NCI-H524 (cell line): Measurements from ENCODE around the gene EFCAB14.
"Not testable (repeated sequence)": the region's sequence is repeated elsewhere in the genome, so short reads cannot be mapped to it uniquely, and the experiment has no call there.

Source experiments
- DNase-seq, 2 experiments: peaks; one replicate each; lab custom pipeline; 2025; lab: John Stamatoyannopoulos, UW

EFCAB14 gene

DNA sequence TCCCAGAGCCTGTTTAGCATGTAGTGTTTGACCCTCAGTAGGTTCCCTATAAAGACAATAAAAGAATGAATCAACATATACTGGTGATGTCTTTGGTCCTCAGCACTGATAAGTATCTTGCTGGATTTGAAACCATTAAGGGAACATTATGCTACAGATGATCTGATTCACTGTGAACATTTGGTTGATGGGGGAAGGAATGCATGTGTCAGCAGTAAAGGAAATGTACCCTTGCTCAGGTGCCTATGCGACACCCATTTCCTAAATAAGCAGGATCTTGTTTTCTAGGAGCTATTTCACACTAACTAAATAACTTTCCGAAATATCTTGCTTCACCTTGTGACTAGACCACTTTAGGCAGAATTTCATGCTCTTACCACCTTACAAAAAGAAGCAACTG lies 34.2 kb downstream of the EFCAB14 start:
- no peak for DNase-seq

DNA sequence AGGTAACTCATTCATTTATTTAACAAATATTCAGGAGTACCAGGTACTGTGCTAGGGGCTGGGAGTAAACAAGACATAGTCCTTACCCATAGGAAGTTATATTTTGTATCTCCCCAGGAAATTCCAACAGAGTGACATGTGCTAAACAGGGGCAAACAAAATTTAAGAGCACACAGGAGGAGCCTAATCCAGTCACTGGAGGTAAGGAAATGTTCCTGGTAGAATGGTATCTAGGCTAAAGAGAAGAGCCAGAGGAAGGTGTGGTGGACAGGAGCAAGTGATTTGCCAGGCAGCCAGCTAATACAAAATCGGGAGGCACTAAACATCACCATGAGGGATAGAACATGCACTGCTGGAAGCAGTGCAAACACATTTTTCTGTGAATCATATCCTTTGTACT lies 36.9 kb downstream of the EFCAB14 start:
- DNase-seq: no peak

DNA sequence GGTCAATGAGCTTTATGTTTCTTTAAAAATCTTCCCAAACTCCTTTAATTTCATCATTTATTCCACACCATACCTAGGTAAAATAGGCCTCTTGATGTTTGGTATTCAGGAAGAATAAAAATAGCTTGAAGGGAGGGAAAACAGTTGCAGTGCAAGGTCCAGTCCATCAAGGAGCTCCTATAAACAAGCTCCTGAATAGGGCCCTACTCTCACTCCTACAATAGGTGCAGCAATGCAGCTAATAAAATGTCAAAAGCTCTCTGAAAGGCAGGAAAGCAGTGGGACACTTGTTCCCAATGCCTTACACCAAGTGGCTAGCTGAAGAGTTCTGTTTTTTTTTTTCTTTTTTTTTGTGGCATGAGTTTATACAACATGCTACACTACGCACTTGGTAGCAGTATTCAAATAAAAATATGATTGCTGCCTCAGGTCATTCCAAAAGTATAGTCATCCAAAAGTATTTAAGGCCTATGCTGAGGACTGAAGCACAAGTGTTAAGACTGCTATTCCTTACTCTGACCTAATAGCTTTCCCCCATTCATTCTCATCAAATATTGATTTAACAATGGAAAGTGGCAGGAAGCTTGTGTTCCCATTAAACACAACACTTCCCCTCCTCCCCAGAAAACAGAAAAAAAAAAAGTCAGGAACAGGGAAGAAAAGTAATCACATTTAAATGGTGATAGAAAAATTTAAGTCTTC lies 37.4 kb downstream of the EFCAB14 start:
- DNase-seq: no peak

DNA sequence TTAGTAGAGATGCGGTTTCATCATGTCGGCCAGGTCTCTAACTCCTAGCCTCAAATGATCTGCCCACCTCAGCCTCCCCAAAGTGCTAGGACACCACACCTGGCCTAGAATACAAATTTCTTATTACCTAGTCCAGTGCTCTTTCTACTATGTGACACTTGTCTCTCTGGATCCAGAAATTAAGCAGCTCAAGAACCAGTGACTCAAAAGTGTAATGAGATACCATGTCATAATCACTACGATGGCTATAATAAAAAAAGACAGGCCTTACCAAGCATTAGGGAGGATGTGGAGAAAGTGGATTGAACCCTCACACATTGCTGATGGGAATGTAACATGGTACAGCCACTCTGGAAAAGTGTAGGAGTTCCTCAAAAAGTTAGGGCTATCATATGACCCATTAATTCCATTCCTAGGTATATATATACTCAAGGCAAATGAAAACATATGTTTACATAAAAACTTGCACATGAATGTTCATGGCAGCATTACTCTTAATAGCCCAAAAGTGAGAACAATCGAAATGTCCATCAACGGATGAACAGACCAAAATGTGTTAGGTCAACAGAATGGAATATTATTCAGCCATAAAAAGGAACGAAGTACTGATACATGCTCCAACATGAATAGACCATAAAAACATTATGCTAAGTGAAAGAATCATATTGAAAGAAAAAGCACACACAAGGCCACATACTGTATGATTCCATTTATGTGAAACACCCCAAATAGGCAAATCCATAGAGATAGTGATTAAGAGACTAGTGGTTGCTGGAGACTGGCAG lies 38.9 kb downstream of the EFCAB14 start:
- DNase-seq: no peak

DNA sequence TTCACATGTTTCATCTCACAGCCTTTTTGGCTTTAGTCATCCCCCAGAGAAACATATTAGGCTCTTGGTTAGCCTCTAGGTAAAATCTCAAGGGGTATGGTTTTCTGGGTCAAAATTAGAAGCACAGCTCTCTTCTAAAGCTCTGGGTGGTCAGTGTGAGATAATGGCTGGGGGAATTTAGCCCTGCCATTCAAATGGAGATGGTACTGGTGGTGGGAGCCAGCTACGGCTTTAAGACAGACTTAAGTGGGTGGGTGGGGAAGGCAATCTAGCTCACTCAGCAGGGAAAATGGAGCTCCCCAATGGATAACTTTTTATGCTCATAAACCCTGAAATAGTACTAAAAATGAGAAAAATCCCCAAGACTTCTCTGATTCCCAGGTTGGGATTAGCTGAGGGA lies 41.6 kb downstream of the EFCAB14 start:
- no peak for DNase-seq

DNA sequence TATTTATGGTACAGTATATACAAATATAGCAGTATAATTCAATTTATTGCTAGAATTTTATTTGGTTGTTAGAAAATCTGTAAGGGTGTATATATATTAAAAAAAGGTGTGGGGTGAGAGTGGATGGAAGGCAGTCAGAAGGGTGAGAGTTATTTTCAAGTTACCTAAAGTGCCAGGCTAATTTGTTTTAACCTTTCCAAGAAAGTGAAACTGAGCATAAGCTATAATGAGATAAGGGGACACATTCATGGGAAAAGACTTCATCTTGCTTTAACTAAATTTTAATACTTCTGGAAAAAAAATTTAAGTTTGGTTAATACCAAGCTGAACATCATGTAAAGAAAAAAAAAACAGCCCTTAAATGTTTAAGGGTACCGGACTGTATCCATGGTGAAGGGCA lies 42.4 kb downstream of the EFCAB14 start:
- no peak for DNase-seq

DNA sequence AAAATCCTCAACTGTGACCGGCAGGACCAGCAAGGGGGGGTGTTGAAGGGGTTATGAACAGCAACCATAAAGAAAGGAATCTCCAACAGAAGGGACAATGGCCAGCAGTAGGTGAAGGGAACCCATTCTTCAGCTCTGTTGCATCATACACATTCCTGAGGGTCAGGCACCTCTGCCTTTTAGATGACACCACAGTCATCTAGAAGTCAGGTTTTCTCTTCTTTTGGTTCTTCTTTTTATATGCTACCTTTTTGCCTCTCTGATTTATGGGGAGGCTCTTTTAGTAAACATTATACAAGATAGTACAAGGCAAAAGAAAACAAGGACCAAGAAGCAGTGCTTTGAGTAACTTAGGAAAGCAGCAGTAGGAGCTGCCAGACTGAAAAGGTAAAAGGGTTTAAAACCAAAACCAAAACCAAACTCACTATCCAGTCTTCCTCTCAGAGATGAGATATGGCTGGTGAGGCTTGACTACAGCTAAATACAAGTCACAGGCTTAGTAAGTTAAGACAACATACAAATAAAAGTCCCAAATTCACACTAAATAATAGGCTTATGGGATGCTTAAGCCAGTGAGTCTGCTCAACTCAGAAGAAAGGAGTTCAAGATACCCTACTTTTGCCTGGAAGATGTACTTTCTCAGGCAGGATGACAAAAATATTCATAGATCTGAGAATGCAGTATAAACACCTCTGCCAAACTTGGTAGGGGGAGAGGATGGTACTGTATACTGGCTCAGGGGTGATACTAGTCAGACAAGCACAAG lies 43.2 kb downstream of the EFCAB14 start:
- no peak for DNase-seq

DNA sequence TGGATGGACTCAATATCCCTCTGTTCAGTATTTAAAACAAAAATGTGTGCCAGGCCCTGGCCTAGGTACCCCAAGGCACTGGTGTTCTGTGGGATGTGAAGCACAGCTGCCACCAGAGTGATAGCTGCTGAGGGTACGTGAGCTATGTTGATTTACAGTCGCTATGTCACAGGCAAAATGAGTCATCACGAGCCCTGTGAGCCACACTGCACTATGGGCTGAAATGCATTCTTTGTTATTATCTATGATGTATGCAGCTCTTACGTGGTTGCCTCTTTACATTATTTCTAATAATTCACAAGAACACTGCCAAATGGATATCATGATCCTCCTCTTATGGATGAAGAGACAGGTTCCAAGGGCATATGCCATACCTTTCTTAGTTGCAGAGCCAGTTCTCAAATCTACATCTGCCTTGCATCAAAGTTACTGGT lies 45.1 kb downstream of the EFCAB14 start:
- no peak for DNase-seq

DNA sequence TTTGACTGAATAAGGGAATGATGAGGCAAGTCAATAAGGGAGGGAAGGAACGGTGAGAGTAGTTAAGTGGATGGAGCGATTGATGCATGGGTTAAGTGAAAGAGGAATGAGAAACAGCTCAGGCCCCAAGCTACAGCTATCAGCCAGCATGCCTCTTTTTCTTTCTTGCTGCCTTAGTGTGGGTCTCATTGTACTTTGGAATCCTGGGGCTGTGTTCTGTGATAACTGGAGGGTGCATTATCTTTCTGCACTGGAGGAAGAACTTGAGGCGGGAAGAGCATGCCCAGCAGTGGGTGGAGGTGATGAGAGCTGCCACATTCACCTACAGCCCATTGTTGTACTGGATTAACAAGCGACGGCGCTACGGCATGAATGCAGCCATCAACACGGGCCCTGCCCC lies 46.2 kb downstream of the EFCAB14 start:
- DNase-seq: no peak

DNA sequence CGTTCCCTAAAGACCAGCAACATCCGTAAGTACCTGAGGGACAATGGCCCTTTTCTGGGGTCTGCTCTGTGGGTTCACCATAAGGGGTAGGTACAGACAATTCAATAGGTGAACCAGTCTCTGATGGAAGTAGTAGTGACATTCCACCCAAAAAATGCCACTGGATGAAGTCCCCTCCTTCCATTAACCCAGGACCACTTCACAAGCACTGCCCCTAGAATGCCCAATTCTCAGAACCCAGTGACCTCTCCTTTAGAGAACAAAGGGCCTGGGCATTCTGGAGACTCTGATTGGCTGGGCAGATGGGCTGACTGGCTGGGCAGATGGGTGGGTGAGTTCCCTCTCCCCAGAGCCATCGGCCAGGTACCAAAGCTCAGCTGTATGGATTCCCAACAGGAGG lies 47.4 kb downstream of the EFCAB14 start, which contains the start of gene TEX38:
TEX38 (plus strand) TSS at position 301 of the 400 bp plus-strand sequence; CDS start at position 382, 81 bp downstream.
- peak in 1 of 2 experiments; percentile 9 for DNase-seq

DNA sequence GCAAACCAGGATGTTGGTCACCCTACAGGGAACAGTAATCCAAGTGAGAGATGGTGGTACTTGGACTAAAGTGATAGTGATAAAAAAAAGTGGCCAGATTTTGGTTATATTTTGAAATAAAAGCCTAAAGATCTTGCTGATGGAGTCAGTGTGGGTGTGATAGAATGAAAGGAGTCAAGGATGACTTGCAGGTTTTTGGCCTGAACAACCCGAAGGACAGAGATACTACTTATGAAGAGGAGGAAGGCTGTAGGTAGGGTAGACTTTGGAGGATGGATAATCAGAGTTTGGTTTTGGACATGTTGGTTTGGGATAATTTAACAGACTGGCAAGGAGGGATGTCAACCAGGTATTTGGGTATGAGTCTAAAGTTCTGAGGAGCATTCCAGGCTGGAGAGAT lies 48.8 kb downstream of the EFCAB14 start:
- no peak for DNase-seq

DNA sequence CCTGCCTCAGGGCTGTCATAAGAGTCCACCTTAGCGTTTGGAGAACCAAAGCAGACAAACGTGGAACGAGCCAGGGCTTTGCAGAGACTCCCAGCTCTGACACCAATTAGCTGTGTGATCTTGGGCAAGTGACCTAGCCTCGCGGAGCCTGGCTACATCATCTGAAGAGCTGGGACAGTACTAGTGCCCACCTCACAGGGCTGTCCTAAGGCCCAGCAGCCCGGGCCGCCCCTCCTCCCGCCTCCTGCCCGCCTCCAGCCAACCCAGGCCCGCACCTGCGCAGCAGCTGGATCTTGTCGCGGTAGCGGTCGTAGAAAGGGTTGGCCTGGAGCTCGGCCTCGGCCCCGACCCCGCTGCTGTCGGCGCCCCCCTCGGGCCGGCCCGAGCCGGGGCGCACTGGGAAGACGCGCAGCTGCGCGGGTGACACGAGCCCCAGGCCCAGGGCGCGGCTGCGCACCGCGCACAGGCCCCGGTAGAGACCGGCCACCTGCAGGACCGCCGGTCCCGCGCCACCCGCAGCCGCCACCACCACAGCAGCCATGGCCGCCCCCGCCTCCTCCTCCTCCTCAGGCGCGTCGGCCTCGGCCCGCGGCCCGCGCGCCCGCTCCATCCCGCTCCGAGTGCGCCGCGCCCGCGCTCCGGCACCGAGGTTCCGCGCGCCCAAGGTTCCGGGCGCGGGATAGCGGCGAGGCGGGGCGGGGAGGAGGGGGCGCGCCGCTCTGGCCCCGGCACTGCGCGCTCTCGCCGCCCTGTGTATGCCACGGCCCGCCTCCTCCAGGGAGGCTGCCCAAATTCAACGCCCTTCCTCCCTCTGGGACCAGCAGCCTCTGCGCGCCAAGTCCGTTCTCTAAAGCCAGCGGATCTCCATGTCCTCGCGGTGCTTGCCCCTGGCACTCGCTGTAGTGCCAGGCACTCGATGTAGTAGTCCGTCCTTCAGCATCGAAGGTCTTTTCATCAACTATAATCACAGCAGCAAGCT lies 50.8 kb downstream of the EFCAB14 start, which contains the start of gene ATPAF1:
ATPAF1 (minus strand) TSS at position 583 of the 979 bp plus-strand sequence; CDS start at position 541, 42 bp downstream.
- DNase-seq: peak; percentile 22 to 46

DNA sequence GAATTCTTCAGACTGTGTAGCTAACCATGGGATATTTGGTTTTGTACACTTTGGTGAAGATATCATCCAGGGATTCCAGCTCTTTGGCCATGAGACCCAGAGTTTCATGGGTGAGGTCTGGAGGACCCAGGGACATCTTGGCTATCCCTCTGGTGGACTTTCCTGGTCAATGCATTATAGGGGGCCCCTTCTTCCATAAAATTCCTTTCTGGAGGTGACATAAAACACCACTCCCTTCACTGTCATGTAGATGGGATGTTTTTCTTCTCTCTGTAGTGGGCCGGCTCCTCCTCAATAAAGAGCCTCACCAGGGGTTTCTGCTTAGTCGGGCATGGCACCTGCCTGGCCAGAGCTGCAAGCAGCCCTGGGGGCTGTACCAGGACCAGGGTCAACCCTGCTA lies 52.9 kb downstream of the EFCAB14 start:
- no peak for DNase-seq

DNA sequence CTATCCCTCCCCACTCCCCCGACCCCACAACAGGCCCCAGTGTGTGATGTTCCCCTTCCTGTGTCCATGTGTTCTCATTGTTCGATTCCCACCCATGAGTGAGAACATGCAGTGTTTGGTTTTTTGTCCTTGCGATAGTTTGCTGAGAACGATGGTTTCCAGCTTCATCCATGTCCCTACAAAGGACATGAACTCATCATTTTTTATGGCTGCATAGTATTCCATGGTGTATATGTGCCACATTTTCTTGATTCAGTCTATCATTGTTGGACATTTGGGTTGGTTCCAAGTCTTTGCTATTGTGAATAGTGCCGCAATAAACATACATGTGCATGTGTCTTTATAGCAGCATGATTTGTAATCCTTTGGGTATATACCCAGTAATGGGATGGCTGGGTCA lies 56.0 kb downstream of the EFCAB14 start:
- not testable (repeated sequence) for DNase-seq

DNA sequence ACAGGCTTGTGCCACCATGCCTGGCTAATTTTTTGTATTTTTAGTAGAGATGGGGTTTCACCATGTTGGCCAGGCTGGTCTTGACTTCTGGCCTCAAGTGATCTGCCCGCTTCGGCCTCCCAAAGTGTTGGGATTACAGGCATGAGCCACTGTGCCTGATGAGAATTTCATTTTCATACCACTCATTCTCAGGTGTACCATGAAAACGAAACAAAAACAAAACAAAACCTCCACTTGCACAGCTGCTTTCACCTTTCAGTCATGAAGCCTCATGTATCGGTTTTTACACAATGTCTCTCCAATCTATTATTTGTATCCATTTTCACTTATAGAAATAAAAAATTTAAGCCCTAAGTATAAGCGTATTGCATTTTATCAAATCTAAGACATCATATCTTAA lies 58.8 kb downstream of the EFCAB14 start:
- DNase-seq: not testable (repeated sequence)

DNA sequence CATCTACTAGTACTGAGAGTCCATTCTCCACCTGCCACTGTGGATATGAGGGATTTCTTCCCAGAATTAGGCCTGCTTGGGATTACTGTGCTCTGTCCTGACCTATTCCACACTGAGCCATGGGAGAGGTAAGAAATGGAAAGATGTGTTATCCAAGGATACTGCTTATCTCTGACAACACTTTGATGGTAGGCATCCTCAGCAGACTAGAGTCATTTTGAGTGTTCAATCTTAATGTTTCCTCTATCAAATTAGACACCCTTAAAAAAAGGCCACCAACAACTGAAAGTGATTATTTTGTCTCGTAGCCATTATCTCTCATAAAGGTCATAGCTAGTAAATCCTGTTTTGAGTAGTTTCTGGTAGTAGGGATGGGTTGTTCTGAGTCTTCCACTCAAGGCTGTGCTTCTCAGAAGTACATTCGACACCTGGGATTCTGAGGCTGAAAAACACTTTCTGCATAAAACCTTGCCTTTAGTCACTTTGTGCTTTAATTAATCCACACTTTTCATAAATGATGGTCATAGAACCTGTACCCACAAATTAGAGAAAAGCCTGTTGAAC lies 59.5 kb downstream of the EFCAB14 start:
- no peak for DNase-seq

DNA sequence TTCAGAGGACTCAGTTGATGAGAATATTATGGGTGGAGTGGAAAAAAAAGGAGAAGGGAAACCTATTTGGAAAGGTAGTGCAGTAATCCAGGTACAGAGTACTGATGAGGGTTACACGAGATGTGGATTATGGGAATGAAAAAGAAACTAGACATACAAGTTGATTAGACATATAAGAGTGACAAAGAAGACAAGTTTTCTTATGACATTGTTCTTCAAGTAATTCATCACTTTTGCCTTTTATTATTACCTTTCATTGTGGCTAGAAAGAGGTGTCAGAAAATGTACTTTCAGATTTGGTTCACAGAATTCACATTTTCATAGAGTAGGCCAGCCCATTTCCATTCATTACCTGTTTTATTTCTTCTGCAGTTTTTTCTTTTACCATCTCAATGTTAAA lies 61.1 kb downstream of the EFCAB14 start:
- no peak for DNase-seq

DNA sequence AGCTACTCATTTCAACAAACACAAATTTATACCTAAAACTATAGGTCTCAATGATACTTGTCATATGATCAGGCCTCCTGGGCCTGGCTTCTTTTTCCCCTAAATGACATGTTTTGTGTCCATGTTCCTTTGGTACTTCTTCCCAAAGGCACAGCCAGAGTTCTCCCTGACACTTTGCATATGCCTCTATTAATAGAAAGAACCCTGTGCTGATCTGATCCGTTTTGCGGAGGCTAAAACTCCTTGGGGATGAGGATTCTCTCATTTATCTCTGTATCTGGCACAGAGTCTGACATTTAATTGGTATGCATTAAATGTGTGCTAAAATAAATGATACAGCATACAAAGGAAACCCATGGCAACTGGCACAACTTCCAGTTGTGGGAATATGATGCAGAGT lies 62.3 kb downstream of the EFCAB14 start:
- no peak for DNase-seq

DNA sequence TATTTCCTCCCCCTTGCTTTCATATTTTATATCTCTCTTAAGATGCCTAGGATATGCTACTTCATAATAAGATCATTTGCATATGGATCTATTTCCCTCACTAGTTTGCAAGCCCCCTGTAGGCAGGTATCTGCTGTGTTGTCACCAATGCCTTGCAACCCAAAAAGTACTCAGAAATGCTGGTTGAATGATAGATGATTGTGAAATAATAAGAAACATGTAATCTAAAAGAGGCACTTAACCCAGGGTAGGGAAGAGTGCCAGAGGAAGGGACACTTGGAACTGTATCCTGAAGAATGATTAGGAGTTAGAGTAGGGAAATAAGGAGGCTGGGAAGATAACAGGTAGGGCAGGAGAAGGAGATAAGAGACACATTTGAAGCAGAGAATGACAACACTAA lies 63.1 kb downstream of the EFCAB14 start:
- DNase-seq: no peak

DNA sequence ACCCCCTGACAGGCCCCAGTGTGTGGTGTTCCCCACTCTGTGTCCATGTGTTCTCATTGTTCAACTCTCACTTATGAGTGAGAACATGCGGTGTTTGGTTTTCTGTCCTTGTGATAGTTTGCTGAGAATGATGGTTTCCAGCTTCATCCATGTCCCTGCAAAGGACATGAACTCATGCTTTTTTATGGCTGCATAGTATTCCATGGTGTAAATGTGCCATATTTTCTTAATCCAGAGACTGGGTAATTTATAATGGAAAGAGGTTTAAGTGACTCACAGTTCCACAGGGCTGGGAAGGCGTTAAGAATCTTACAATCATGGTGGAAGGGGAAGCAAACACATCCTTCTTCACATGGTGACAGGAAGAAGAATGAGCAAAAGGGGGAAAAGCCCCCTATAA lies 64.2 kb downstream of the EFCAB14 start:
- not testable (repeated sequence) for DNase-seq

DNA sequence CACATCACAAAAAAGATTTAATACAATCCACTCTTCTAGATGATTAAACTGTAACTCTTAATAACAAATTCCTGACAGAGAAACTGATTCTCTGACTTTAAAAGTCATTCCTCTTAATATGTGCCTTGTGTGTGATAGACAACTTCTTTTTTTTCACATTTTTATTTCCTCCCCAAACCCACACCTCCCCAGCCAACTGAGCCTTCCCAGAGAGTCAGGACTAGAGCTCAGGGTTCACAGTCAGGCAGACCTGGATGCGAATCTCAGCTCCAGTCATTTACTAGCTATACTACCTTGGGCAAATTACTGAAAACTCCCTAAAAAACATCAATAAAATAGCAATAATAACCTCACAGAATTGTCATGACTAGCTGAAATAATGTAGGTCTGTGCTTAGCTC lies 64.9 kb downstream of the EFCAB14 start:
- DNase-seq: no peak
